K562 (cell line): ENCODE measurements around the gene LACTBL1. TPM values are rescaled to one million over a fixed set of nuclear protein-coding genes. Genes with fewer than 3 reads are reported as not detected.

Experiments
- BMI1 ChIP-seq: fragments of 150-350 bp; IDR thresholded peaks from 2 replicates; pipeline ENCODE4 v1.6.1; 2014; ENCODE audit warnings: low read length
- CXXC5 ChIP-seq: fragments of 250-450 bp; sonication (Bioruptor Pico); IDR thresholded peaks from 2 replicates; pipeline ENCODE4 v1.8.0; 2022; ENCODE audit warnings: inconsistent platforms, mild to moderate bottlenecking, moderate library complexity
- EHMT2 ChIP-seq: fragments of 450-650 bp; IDR thresholded peaks from 2 replicates; pipeline ENCODE4 v1.6.1; 2018; ENCODE audit warnings: antibody characterized with exemption
- FIP1L1 ChIP-seq: fragments of 200-400 bp; formaldehyde crosslinking; IDR thresholded peaks from 2 replicates; pipeline ENCODE4 v1.6.1; 2018; ENCODE audit warnings: mild to moderate bottlenecking, low read depth, low read length; ENCODE audit not compliant: poor library complexity, severe bottlenecking
- GTF2E2 ChIP-seq: fragments of 200-800 bp; sonication (Bioruptor generic); IDR thresholded peaks from 2 replicates; pipeline ENCODE4 v1.6.1; 2016; ENCODE audit warnings: missing genetic modification characterization, missing compliant biosample characterization
- HCFC1 ChIP-seq: IDR thresholded peaks from 2 replicates; pipeline ENCODE4 v1.6.1; 2012; ENCODE audit warnings: low read depth, low read length, improper control_type of control experiment
- LCOR ChIP-seq: sonication (generic); formaldehyde crosslinking; IDR thresholded peaks from 2 replicates; pipeline ENCODE4 v1.8.0; 2022; ENCODE audit warnings: mild to moderate bottlenecking, missing genetic modification reagents
- MAFK ChIP-seq: IDR thresholded peaks from 2 replicates; pipeline ENCODE4 v1.6.1; 2011; ENCODE audit warnings: low read length, improper control_type of control experiment
- MTA3 ChIP-seq: fragments of 450-650 bp; formaldehyde crosslinking; IDR thresholded peaks from 2 replicates; pipeline ENCODE4 v1.6.1; 2017; ENCODE audit warnings: mild to moderate bottlenecking, borderline replicate concordance
- NCOA4 ChIP-seq: fragments of 450-650 bp; IDR thresholded peaks from 2 replicates; pipeline ENCODE4 v1.6.1; 2018; ENCODE audit warnings: mild to moderate bottlenecking; ENCODE audit not compliant: partially characterized antibody
- NFIC ChIP-seq: fragments of 450-650 bp; IDR thresholded peaks from 2 replicates; pipeline ENCODE4 v1.6.1; 2017; ENCODE audit warnings: mild to moderate bottlenecking, inconsistent platforms
- OTX1 ChIP-seq: fragments of 450-650 bp; formaldehyde crosslinking; IDR thresholded peaks from 2 replicates; pipeline ENCODE4 v1.4.0; 2022; ENCODE audit warnings: mild to moderate bottlenecking
- PCBP2 ChIP-seq: fragments of 200-400 bp; formaldehyde crosslinking; IDR thresholded peaks from 2 replicates; pipeline ENCODE4 v1.6.1; 2018; ENCODE audit warnings: low read length, low read depth, mild to moderate bottlenecking, moderate library complexity; ENCODE audit not compliant: poor library complexity, severe bottlenecking
- PHF20 ChIP-seq: fragments of 450-650 bp; IDR thresholded peaks from 2 replicates; pipeline ENCODE4 v1.6.1; 2018; ENCODE audit not compliant: partially characterized antibody
- RBM22 ChIP-seq: fragments of 200-400 bp; formaldehyde crosslinking; IDR thresholded peaks from 2 replicates; pipeline ENCODE4 v1.6.1; 2018; ENCODE audit warnings: low read length, low read depth; ENCODE audit not compliant: poor library complexity, severe bottlenecking
- RBM25 ChIP-seq: fragments of 200-400 bp; formaldehyde crosslinking; IDR thresholded peaks from 2 replicates; pipeline ENCODE4 v1.6.1; 2018; ENCODE audit warnings: low read length, low read depth, moderate library complexity; ENCODE audit not compliant: severe bottlenecking
- SIRT6 ChIP-seq: IDR thresholded peaks from one replicate; pipeline ENCODE4 v1.6.1; 2012; ENCODE audit warnings: low read depth, mild to moderate bottlenecking, control low read depth, inconsistent platforms, low read length, moderate library complexity
- SMARCA4 ChIP-seq: fragments of 450-650 bp; IDR thresholded peaks from 2 replicates; pipeline ENCODE4 v1.6.1; 2016
- STAT5A ChIP-seq: IDR thresholded peaks from 2 replicates; pipeline ENCODE4 v1.6.1; 2012; ENCODE audit warnings: low read length, inconsistent platforms, borderline replicate concordance
- TCF7L2 ChIP-seq: fragments of 150-350 bp; IDR thresholded peaks from 2 replicates; pipeline ENCODE4 v1.6.1; 2016; ENCODE audit warnings: low read depth, mild to moderate bottlenecking, low read length, moderate library complexity
- ZFX ChIP-seq: sonication (generic); formaldehyde crosslinking; IDR thresholded peaks from 2 replicates; pipeline ENCODE4 v1.8.0; 2022; ENCODE audit warnings: mild to moderate bottlenecking, missing genetic modification reagents, moderate library complexity
- polyA plus RNA-seq, 8 experiments: library from polyadenylated mRNA; depleted of rRNA in 4 of 8; stranded (reverse) in 5 of 8; unstranded in 3 of 8; fragments of >200 nt; fragmentation: Nextera tagmentation in 2 of 8; fragmentation: Illumina TruSeq in 1 of 8; extraction: Ambion mirVana in 2 of 8; extraction: Trizol in 1 of 8; gene quantifications; 2 replicates each; pipeline versions ENCODE4 v1.2.1 to v1.2.3, GENCODE V29; 2011 to 2014; ENCODE audit warnings: inconsistent platforms in 1 of 8, missing spikeins in 1 of 8
- total RNA-seq, 7 experiments: library from RNA; depleted of rRNA in 6 of 7; stranded (reverse); fragments of >200 nt in 6 of 7; fragmentation: Illumina TruSeq in 2 of 7; extraction: Trizol in 2 of 7; gene quantifications; 2 replicates each; pipeline versions ENCODE4 v1.2.1 to v1.2.3, GENCODE V29; 2011 to 2021; ENCODE audit warnings: low replicate concordance in 1 of 7
- TF ChIP-seq, protein P1 (sequence below): fragments of 200-800 bp; sonication (Bioruptor generic); IDR thresholded peaks from 2 replicates; pipeline ENCODE4 v1.6.1; 2017; ENCODE audit warnings: missing genetic modification characterization, missing compliant biosample characterization
- TF ChIP-seq, protein P2 (sequence below): fragments of 450-650 bp; IDR thresholded peaks from 2 replicates; pipeline ENCODE4 v1.6.1; 2017; ENCODE audit warnings: antibody characterized with exemption
- TF ChIP-seq, protein P3 (sequence below): fragments of 450-650 bp; IDR thresholded peaks from 2 replicates; pipeline ENCODE4 v1.6.1; 2016; ENCODE audit warnings: mild to moderate bottlenecking

LACTBL1 gene
- total and polyA plus RNA-seq, 9 of the 15 experiments (the other 6 are each of a cell fraction or from before 2014, with no cell fraction given), result not detected

DNA sequence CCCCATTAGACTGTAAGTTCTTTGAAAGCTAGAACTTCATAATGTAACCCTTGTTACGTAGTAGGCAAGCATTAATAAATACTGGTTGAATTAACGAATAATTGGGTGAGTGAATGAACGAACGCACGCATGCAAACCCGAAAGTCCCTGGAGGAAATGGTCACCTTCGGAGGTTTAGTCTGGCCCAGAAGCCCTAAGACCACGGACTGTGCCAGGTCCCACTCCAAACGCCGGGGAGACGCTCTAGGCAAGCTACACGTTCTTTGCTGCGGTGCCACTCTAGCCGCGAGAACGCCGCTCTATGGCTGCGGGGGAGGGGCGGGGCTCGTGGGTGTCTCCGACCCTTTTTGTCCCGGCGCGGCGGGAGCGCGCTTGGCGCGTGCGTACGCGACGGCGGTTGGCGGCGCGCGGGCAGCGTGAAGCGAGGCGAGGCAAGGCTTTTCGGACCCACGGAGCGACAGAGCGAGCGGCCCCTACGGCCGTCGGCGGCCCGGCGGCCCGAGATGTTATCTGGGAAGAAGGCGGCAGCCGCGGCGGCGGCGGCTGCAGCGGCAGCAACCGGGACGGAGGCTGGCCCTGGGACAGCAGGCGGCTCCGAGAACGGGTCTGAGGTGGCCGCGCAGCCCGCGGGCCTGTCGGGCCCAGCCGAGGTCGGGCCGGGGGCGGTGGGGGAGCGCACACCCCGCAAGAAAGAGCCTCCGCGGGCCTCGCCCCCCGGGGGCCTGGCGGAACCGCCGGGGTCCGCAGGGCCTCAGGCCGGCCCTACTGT lies 46.6 kb upstream of the LACTBL1 start, which contains the start of gene KDM1A (continued):
- TF ChIP-seq MTA3 (peak; percentile 96), MAFK (0 out of 2 replicates have a peak, but pooled peaks have one; percentile 1), FIP1L1 (peak; percentile 90), TCF7L2 (no peak), RBM22 (no peak), RBM25 (peak; percentile 58), SIRT6 (no peak), PHF20 (peak; percentile 85), CXXC5 (CRISPR knock-in tag) (peak; percentile 99), BMI1 (0 out of 2 replicates have a peak, but pooled peaks have one; percentile 47), STAT5A (peak; percentile 68; the same call in 1 of the 2 replicates), EHMT2 (peak; percentile 72; the same call in 1 of the 2 replicates), OTX1 (CRISPR knock-in tag) (no peak), SMARCA4 (peak; percentile 51; the same call in 1 of the 2 replicates), ZFX (CRISPR knock-in tag) (peak; percentile 95), HCFC1 (peak; percentile 84), GTF2E2 (tag) (peak; percentile 98), LCOR (CRISPR knock-in tag) (peak; percentile 92), NCOA4 (peak; percentile 59), PCBP2 (no peak), NFIC (peak; percentile 71; the same call in 1 of the 2 replicates)
- TF ChIP-seq, protein P1, sequence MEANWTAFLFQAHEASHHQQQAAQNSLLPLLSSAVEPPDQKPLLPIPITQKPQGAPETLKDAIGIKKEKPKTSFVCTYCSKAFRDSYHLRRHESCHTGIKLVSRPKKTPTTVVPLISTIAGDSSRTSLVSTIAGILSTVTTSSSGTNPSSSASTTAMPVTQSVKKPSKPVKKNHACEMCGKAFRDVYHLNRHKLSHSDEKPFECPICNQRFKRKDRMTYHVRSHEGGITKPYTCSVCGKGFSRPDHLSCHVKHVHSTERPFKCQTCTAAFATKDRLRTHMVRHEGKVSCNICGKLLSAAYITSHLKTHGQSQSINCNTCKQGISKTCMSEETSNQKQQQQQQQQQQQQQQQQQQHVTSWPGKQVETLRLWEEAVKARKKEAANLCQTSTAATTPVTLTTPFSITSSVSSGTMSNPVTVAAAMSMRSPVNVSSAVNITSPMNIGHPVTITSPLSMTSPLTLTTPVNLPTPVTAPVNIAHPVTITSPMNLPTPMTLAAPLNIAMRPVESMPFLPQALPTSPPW, result peak; percentile 98
- TF ChIP-seq, protein P2, sequence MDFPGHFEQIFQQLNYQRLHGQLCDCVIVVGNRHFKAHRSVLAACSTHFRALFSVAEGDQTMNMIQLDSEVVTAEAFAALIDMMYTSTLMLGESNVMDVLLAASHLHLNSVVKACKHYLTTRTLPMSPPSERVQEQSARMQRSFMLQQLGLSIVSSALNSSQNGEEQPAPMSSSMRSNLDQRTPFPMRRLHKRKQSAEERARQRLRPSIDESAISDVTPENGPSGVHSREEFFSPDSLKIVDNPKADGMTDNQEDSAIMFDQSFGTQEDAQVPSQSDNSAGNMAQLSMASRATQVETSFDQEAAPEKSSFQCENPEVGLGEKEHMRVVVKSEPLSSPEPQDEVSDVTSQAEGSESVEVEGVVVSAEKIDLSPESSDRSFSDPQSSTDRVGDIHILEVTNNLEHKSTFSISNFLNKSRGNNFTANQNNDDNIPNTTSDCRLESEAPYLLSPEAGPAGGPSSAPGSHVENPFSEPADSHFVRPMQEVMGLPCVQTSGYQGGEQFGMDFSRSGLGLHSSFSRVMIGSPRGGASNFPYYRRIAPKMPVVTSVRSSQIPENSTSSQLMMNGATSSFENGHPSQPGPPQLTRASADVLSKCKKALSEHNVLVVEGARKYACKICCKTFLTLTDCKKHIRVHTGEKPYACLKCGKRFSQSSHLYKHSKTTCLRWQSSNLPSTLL, result no peak
- TF ChIP-seq, protein P3, sequence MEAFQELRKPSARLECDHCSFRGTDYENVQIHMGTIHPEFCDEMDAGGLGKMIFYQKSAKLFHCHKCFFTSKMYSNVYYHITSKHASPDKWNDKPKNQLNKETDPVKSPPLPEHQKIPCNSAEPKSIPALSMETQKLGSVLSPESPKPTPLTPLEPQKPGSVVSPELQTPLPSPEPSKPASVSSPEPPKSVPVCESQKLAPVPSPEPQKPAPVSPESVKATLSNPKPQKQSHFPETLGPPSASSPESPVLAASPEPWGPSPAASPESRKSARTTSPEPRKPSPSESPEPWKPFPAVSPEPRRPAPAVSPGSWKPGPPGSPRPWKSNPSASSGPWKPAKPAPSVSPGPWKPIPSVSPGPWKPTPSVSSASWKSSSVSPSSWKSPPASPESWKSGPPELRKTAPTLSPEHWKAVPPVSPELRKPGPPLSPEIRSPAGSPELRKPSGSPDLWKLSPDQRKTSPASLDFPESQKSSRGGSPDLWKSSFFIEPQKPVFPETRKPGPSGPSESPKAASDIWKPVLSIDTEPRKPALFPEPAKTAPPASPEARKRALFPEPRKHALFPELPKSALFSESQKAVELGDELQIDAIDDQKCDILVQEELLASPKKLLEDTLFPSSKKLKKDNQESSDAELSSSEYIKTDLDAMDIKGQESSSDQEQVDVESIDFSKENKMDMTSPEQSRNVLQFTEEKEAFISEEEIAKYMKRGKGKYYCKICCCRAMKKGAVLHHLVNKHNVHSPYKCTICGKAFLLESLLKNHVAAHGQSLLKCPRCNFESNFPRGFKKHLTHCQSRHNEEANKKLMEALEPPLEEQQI, result peak; percentile 94
